Endothelial cell of umbilical vein (primary cell): ENCODE measurements around the gene CAPN2. TPM values are rescaled to one million over a fixed set of nuclear protein-coding genes. Genes with fewer than 3 reads are reported as not detected.

Experiments used
- BruUV-seq: library from RNA; stranded (reverse); fragments of 400-500 nt; replicated peaks from 2 replicates; lab custom pipeline; 2021; lab: Mats Ljungman, UMichigan
- CTCF ChIA-PET: fragments of 300-600, 350-600 bp; sonication (Branson Sonifier 250); formaldehyde crosslinking; loops from one replicate; lab custom pipeline; 2021; ENCODE audit warnings: antibody characterized with exemption, inconsistent platforms; lab: Charles Lee
- POLR2A ChIA-PET: fragments of 300-600, 350-600 bp; sonication (Branson Sonifier 250); formaldehyde crosslinking; loops from one replicate; lab custom pipeline; 2021; ENCODE audit warnings: antibody characterized with exemption, inconsistent platforms; lab: Charles Lee
- DNase-seq: peaks from one replicate; pipeline ENCODE4 v3.0.0-alpha.2; 2011; ENCODE audit warnings: low read depth, low spot score
- FAIRE-seq: peaks from 2 replicates; lab custom pipeline; 2011; peaks lifted over from hg19 to GRCh38; lab: Jason Lieb, UNC
- H2AFZ ChIP-seq: 2 replicates; pipeline ENCODE4 v1.6.0; 2012; ENCODE audit warnings: low read depth, low read length, control low read depth, inconsistent platforms
- H3K27ac ChIP-seq: 2 replicates; pipeline ENCODE4 v1.5.1; 2011; ENCODE audit warnings: low read depth, mild to moderate bottlenecking, control low read depth, low read length, moderate library complexity; ENCODE audit not compliant: insufficient read depth
- H3K27me3 ChIP-seq, 2 experiments: 2 replicates each; pipeline versions ENCODE4 v1.6.0 to v1.6.1; 2011; ENCODE audit warnings: low read length in 2 of 2, mixed read lengths in 1 of 2; ENCODE audit not compliant: control insufficient read depth in 2 of 2, insufficient read depth in 2 of 2
- H3K36me3 ChIP-seq, 2 experiments: 2 replicates in 1 of 2; 3 replicates in 1 of 2; pipeline ENCODE4 v1.5.1; 2011; ENCODE audit warnings: low read length in 2 of 2, mild to moderate bottlenecking in 1 of 2, moderate library complexity in 1 of 2; ENCODE audit not compliant: control insufficient read depth in 2 of 2, insufficient read depth in 2 of 2; ENCODE audit errors: extremely low read depth in 1 of 2
- H3K4me1 ChIP-seq: 3 replicates; pipeline ENCODE4 v1.5.1; 2011; ENCODE audit warnings: mild to moderate bottlenecking, low read length; ENCODE audit not compliant: control insufficient read depth, insufficient read depth; ENCODE audit errors: extremely low read depth
- H3K4me2 ChIP-seq: 2 replicates; pipeline ENCODE4 v1.6.1; 2011; ENCODE audit warnings: low read length, control low read depth, mixed read lengths; ENCODE audit not compliant: insufficient read depth
- H3K4me3 ChIP-seq, 3 experiments: fragments of 200-600 bp in 1 of 3; sonication (generic), shearing (Covaris generic) in 1 of 3; replicated peaks in 1 of 3; 2 replicates each; pipeline ENCODE4 v1.5.1; 2011 to 2016; ENCODE audit warnings: control low read depth in 3 of 3, low read length in 3 of 3, mild to moderate bottlenecking in 2 of 3, inconsistent platforms in 1 of 3, low read depth in 1 of 3, moderate library complexity in 1 of 3; ENCODE audit not compliant: insufficient read depth in 1 of 3
- H3K79me2 ChIP-seq: 2 replicates; pipeline ENCODE4 v1.6.0; 2012; ENCODE audit warnings: low read length, inconsistent platforms; ENCODE audit not compliant: control insufficient read depth, insufficient read depth
- H3K9ac ChIP-seq: replicated peaks from 2 replicates; pipeline ENCODE3; 2011; ENCODE audit warnings: low read length, control low read depth; ENCODE audit not compliant: insufficient read depth; ENCODE audit errors: extremely low read depth
- H3K9me1 ChIP-seq: replicated peaks from 3 replicates; pipeline ENCODE4 v1.6.0; 2011; ENCODE audit warnings: mild to moderate bottlenecking, low read length; ENCODE audit not compliant: control insufficient read depth, insufficient read depth; ENCODE audit errors: extremely low read depth
- H3K9me3 ChIP-seq: replicated peaks from 2 replicates; pipeline ENCODE4 v1.5.1; 2012; ENCODE audit warnings: low read length, inconsistent platforms; ENCODE audit not compliant: control insufficient read depth, insufficient read depth
- H4K20me1 ChIP-seq: replicated peaks from 2 replicates; pipeline ENCODE3; 2011; ENCODE audit warnings: mild to moderate bottlenecking, low read length; ENCODE audit not compliant: control insufficient read depth, insufficient read depth; ENCODE audit errors: extremely low read depth
- CTCF ChIP-seq, 2 donors: IDR thresholded peaks; 1 replicate in 1 of 2; 2 replicates in 1 of 2; pipeline ENCODE4 v1.5.1; 2011; ENCODE audit warnings: low read length in 2 of 2, mild to moderate bottlenecking in 2 of 2, moderate library complexity in 2 of 2, control low read depth in 1 of 2, inconsistent platforms in 1 of 2, low read depth in 1 of 2; ENCODE audit not compliant: insufficient read depth in 1 of 2; ENCODE audit errors: extremely low read depth in 1 of 2
- EZH2 ChIP-seq: IDR thresholded peaks from 2 replicates; pipeline ENCODE4 v1.6.1; 2012; ENCODE audit warnings: borderline replicate concordance, low read depth, mild to moderate bottlenecking, moderate library complexity, low read length, inconsistent platforms; ENCODE audit not compliant: severe bottlenecking
- FOS ChIP-seq: IDR thresholded peaks from 2 replicates; pipeline ENCODE4 v1.6.1; 2011; ENCODE audit warnings: mild to moderate bottlenecking, low read length, moderate library complexity, borderline replicate concordance; ENCODE audit not compliant: insufficient read depth
- GATA2 ChIP-seq: IDR thresholded peaks from 2 replicates; pipeline ENCODE4 v1.7.0; 2011; ENCODE audit warnings: low read depth, mild to moderate bottlenecking, moderate library complexity, mixed read lengths, low read length; ENCODE audit not compliant: insufficient read length, insufficient read depth
- JUN ChIP-seq: IDR thresholded peaks from 2 replicates; pipeline ENCODE4 v1.6.1; 2011; ENCODE audit warnings: borderline replicate concordance, low read depth; ENCODE audit not compliant: insufficient read length, insufficient read depth
- MAX ChIP-seq: IDR thresholded peaks from 2 replicates; pipeline ENCODE4 v1.6.1; 2011; ENCODE audit not compliant: insufficient read depth, insufficient read length
- MYC ChIP-seq: IDR thresholded peaks from one replicate; pipeline ENCODE4 v1.6.1; 2011; ENCODE audit warnings: mild to moderate bottlenecking, low read depth, low read length
- POLR2A ChIP-seq: IDR thresholded peaks from 2 replicates; pipeline ENCODE4 v1.6.1; 2012; ENCODE audit warnings: low read depth, mild to moderate bottlenecking, control low read depth, low read length
- POLR2AphosphoS5 ChIP-seq: IDR thresholded peaks from 2 replicates; pipeline ENCODE4 v1.6.1; 2012; ENCODE audit warnings: low read depth, mild to moderate bottlenecking, control low read depth, low read length, moderate library complexity; ENCODE audit not compliant: insufficient read depth
- dilution Hi-C: fragments of 300-500 bp; cut with MboI; formaldehyde crosslinking; loops from one replicate; pipeline ENCODE4 v1.15.0; 2019; ENCODE audit warnings: low sequenced_read_pairs; ENCODE audit not compliant: extremely low pct_ligation_motif_present
- intact Hi-C: fragments of 100-400 bp; cut with micrococcal nuclease; formaldehyde crosslinking; loops from one replicate; pipeline ENCODE4 v1.10.0; 2022
- polyA plus RNA-seq, 4 experiments: library from polyadenylated mRNA; depleted of rRNA in 3 of 4; stranded (reverse) in 3 of 4; unstranded in 1 of 4; fragments of >200 nt; gene quantifications; 2 replicates each; pipeline versions ENCODE4 v1.2.1 to v1.2.3, GENCODE V29; 2011 to 2012; ENCODE audit warnings: missing spikeins in 1 of 4
- total RNA-seq: library from RNA; stranded (reverse); gene quantifications from 2 replicates; pipeline ENCODE4 v1.2.3, GENCODE V29; 2021

CAPN2 gene
- total and polyA plus RNA-seq, 2 donors (not counting 3 experiments of a cell fraction or from before 2014, with no cell fraction given), result 110 to 420 TPM

GRCh38 chr1:223711747-223712193, 569 bp upstream of the CAPN2 start:
- Histone ChIP-seq H3K9me3 (no peaks in the 10 kb centered on the region), H3K4me1 (peaks cover 68% of the 10 kb centered on the region), H4K20me1 (no peaks in the 10 kb centered on the region), H3K36me3 (peaks cover 0 to 3% of the 10 kb centered on the region in 2 experiments), H3K79me2 (peaks cover 44% of the 10 kb centered on the region), H3K9me1 (no peaks in the 10 kb centered on the region), H3K4me2 (peak overlapping the region; percentile 6), H3K9ac (peak overlapping the region; percentile 88), H3K27me3 (no peaks in the 10 kb centered on the region), H2AFZ (peak overlapping the region; percentile 25), H3K4me3 (no peak overlapping the region), H3K27ac (peak overlapping the region; percentile 50)
- no peak for DNase-seq
- intact Hi-C loops (loop anchor here (1.0 kb wide), 2 partner anchors 38 to 135 kb away; no protein-coding TSS in a partner anchor), dilution Hi-C loops (no loop called here)
- TF ChIP-seq FOS (no peak), CTCF (IDR thresholded peaks at IDR 0.05; ENCODE audit: extremely low read depth in 1 of 2, insufficient read depth in 1 of 2, low read depth in 1 of 2, low read length in 2 of 2) (no peak), JUN (no peak), MAX (no peak), POLR2A (no peak), MYC (no peak), EZH2 (no peak), GATA2 (no peak), POLR2AphosphoS5 (no peak)
- POLR2A ChIA-PET, result no interaction called here
- FAIRE-seq, result no peak
- BruUV-seq, result no TSS peak
- CTCF ChIA-PET, result interaction anchor here (0.6 to 10.9 kb wide), 12 partner anchors 10 to 745 kb away, joined by 3 to 148 read pairs (median 8); no protein-coding TSS in a partner anchor
